HEK293 (cell line): ENCODE results near the gene ARCN1.
A peak's percentile ranks its signal among the peaks of the same experiment; 100 is the strongest.

ENCODE experiments used
- CTCF ChIA-PET: fragments of 350-600 bp; formaldehyde crosslinking; extraction: SDS; loops from one replicate; lab custom pipeline; 2021; ENCODE audit warnings: antibody characterized with exemption; lab: Yijun Ruan, JAX
- POLR2A ChIA-PET: fragments of 300-600 bp; formaldehyde crosslinking; extraction: SDS; loops from one replicate; lab custom pipeline; 2020; ENCODE audit warnings: antibody characterized with exemption, inconsistent platforms; lab: Yijun Ruan, JAX
- H3K27ac ChIP-seq: fragments of 200-500 bp; sonication (Bioruptor generic); 2 replicates; pipeline ENCODE4 v1.5.1; 2014; ENCODE audit warnings: low read depth, low read length, control low read depth, inconsistent platforms; ENCODE audit errors: extremely low read depth
- H3K36me3 ChIP-seq, 2 experiments: fragments of 200-500 bp in 1 of 2; sonication (Bioruptor generic) in 1 of 2; 1 replicate in 1 of 2; 2 replicates in 1 of 2; pipeline ENCODE4 v1.5.1; 2014 to 2017; ENCODE audit warnings: inconsistent platforms in 2 of 2, low read length in 2 of 2; ENCODE audit not compliant: control insufficient read depth in 2 of 2, insufficient read depth in 1 of 2
- H3K4me1 ChIP-seq: fragments of 200-500 bp; sonication (Bioruptor generic); 2 replicates; pipeline ENCODE4 v1.5.1; 2014; ENCODE audit warnings: mild to moderate bottlenecking, low read length, inconsistent platforms; ENCODE audit not compliant: control insufficient read depth, insufficient read depth
- H3K4me3 ChIP-seq: 2 replicates; pipeline ENCODE4 v1.5.1; 2011; ENCODE audit warnings: low read depth, mild to moderate bottlenecking, control low read depth, low read length, moderate library complexity
- H3K9me3 ChIP-seq: fragments of 200-500 bp; sonication (Bioruptor generic); 2 replicates; pipeline ENCODE4 v1.5.1; 2014; ENCODE audit warnings: low read depth, low read length, inconsistent platforms; ENCODE audit not compliant: control insufficient read depth, insufficient read depth
- GLIS1 ChIP-seq: fragments of 450-650 bp; formaldehyde crosslinking; IDR thresholded peaks from 2 replicates; pipeline ENCODE4 v1.5.1; 2016; ENCODE audit warnings: missing biosample characterization, missing genetic modification characterization
- GLIS2 ChIP-seq: fragments of 450-650 bp; formaldehyde crosslinking; IDR thresholded peaks from 2 replicates; pipeline ENCODE4 v1.5.1; 2016; ENCODE audit warnings: missing biosample characterization, missing genetic modification characterization
- KLF1 ChIP-seq: fragments of 450-650 bp; formaldehyde crosslinking; IDR thresholded peaks from 2 replicates; pipeline ENCODE4 v1.5.1; 2016; ENCODE audit warnings: missing biosample characterization, missing genetic modification characterization
- KLF16 ChIP-seq: fragments of 450-650 bp; formaldehyde crosslinking; IDR thresholded peaks from 2 replicates; pipeline ENCODE4 v1.5.1; 2017; ENCODE audit warnings: missing biosample characterization, missing genetic modification characterization
- KLF8 ChIP-seq: fragments of 450-650 bp; formaldehyde crosslinking; IDR thresholded peaks from 2 replicates; pipeline ENCODE4 v1.5.1; 2016; ENCODE audit warnings: missing biosample characterization, missing genetic modification characterization
- OSR2 ChIP-seq: fragments of 450-650 bp; formaldehyde crosslinking; IDR thresholded peaks from 2 replicates; pipeline ENCODE4 v1.5.1; 2016; ENCODE audit warnings: missing biosample characterization, missing genetic modification characterization
- ZBTB17 ChIP-seq: fragments of 450-650 bp; formaldehyde crosslinking; IDR thresholded peaks from 2 replicates; pipeline ENCODE4 v1.5.1; 2016; ENCODE audit warnings: missing biosample characterization, missing genetic modification characterization
- ZEB2 ChIP-seq: fragments of 450-650 bp; formaldehyde crosslinking; IDR thresholded peaks from 2 replicates; pipeline ENCODE4 v1.5.1; 2016; ENCODE audit warnings: missing biosample characterization, missing genetic modification characterization
- ZNF221 ChIP-seq: fragments of 450-650 bp; formaldehyde crosslinking; IDR thresholded peaks from 2 replicates; pipeline ENCODE4 v1.5.1; 2017; ENCODE audit warnings: missing biosample characterization, missing genetic modification characterization, borderline replicate concordance
- ZNF23 ChIP-seq: fragments of 450-650 bp; formaldehyde crosslinking; IDR thresholded peaks from 2 replicates; pipeline ENCODE4 v1.5.1; 2016; ENCODE audit warnings: missing biosample characterization, missing genetic modification characterization, borderline replicate concordance
- ZNF274 ChIP-seq, 2 experiments: fragments of 200-500 bp in 1 of 2; fragments of 450-650 bp in 1 of 2; sonication (Bioruptor generic) in 1 of 2; formaldehyde crosslinking in 1 of 2; IDR thresholded peaks; 2 replicates each; pipeline versions ENCODE4 v1.5.1 to v1.6.1; 2014 to 2016; ENCODE audit warnings: borderline replicate concordance in 1 of 2, inconsistent platforms in 1 of 2, low read length in 1 of 2, missing biosample characterization in 1 of 2, missing genetic modification characterization in 1 of 2
- ZNF341 ChIP-seq: fragments of 450-650 bp; formaldehyde crosslinking; IDR thresholded peaks from 2 replicates; pipeline ENCODE4; 2016; ENCODE audit warnings: low read depth, missing biosample characterization, missing genetic modification characterization
- ZNF354C ChIP-seq: fragments of 450-650 bp; formaldehyde crosslinking; IDR thresholded peaks from 2 replicates; pipeline ENCODE4 v1.5.1; 2016; ENCODE audit warnings: missing biosample characterization, missing genetic modification characterization, low read depth, borderline replicate concordance
- ZNF561 ChIP-seq: fragments of 450-650 bp; IDR thresholded peaks from 2 replicates; pipeline ENCODE4 v1.5.1; 2018; ENCODE audit warnings: missing biosample characterization, missing genetic modification characterization, borderline replicate concordance
- ZNF596 ChIP-seq: fragments of 450-650 bp; IDR thresholded peaks from 2 replicates; pipeline ENCODE4 v1.5.0; 2018; ENCODE audit warnings: missing biosample characterization, mild to moderate bottlenecking, missing genetic modification characterization, moderate library complexity
- ZNF776 ChIP-seq: fragments of 450-650 bp; formaldehyde crosslinking; IDR thresholded peaks from 2 replicates; pipeline ENCODE4 v1.5.0; 2017; ENCODE audit warnings: missing biosample characterization, missing genetic modification characterization, borderline replicate concordance
- ZNF785 ChIP-seq: fragments of 450-650 bp; formaldehyde crosslinking; IDR thresholded peaks from 2 replicates; pipeline ENCODE4 v1.5.1; 2016; ENCODE audit warnings: missing biosample characterization, missing genetic modification characterization
- ZSCAN30 ChIP-seq: fragments of 450-650 bp; IDR thresholded peaks from 2 replicates; pipeline ENCODE4 v1.5.1; 2018; ENCODE audit warnings: missing biosample characterization, mild to moderate bottlenecking, missing genetic modification characterization, moderate library complexity
- TF ChIP-seq, protein P1 (sequence below): sonication (generic); formaldehyde crosslinking; IDR thresholded peaks from 2 replicates; pipeline ENCODE4 v1.8.1; 2022; ENCODE audit warnings: mild to moderate bottlenecking, moderate library complexity, missing genetic modification reagents
- TF ChIP-seq, protein P2 (sequence below): fragments of 450-650 bp; formaldehyde crosslinking; IDR thresholded peaks from 2 replicates; pipeline ENCODE4 v1.5.1; 2016; ENCODE audit warnings: missing biosample characterization, missing genetic modification characterization
- TF ChIP-seq, protein P3 (sequence below): fragments of 450-650 bp; formaldehyde crosslinking; IDR thresholded peaks from 2 replicates; pipeline ENCODE4 v1.5.1; 2016; ENCODE audit warnings: missing biosample characterization, missing genetic modification characterization
- TF ChIP-seq, protein P4 (sequence below): fragments of 450-650 bp; IDR thresholded peaks from 2 replicates; pipeline ENCODE4 v1.5.1; 2018; ENCODE audit warnings: missing biosample characterization, mild to moderate bottlenecking, missing genetic modification characterization
- TF ChIP-seq, protein P5 (sequence below): fragments of 450-650 bp; formaldehyde crosslinking; IDR thresholded peaks from 2 replicates; pipeline ENCODE4 v1.5.1; 2017; ENCODE audit warnings: missing biosample characterization, missing genetic modification characterization
- TF ChIP-seq, protein P6 (sequence below): fragments of 450-650 bp; formaldehyde crosslinking; IDR thresholded peaks from 2 replicates; pipeline ENCODE4 v1.5.1; 2017; ENCODE audit warnings: missing biosample characterization, missing genetic modification characterization

The ARCN1 gene

DNA sequence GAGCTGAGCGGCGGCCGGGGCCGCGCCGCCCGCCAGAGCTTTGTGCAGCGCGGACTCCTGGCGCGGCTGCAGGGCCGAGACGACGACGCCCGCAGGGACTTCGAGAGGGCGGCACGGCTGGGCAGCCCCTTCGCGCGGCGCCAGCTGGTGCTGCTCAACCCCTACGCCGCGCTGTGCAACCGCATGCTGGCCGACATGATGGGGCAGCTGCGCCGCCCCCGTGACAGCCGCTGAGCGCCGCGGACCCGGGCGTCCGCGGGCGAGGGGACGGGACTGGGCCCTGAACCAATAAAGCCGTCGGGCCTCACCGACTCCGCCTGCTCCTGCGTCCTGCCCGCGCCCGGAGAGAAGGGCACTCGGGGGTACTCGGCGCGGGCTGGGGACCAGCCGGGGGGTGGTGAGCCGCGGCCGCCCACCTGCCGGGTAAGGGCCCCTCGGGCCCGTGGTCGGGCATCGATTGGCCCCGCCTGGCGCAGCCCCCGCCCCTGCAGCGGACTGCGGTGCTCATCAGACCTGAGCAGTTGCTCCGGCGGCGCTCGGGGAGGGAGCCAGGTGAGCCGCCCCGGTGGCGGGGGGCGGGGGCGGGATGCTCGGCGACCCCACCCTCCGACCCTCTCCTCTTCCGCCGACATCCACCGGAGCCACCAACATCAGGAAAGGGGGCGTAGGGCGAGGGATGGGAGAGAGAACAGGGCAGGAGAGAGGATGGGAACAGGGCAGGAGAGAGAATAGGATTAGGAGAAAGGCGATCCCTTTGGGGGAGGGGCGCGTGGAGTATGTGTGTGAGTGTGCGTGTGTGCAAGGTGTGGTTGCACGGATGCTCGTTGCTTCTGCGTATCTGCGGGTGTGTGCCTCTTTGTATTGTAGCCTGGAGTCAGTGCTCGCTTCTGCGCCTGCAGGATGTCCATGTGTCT lies 41.3 kb upstream of the ARCN1 start, which contains the start of gene TMEM25:
Gene TMEM25 (plus strand): TSS at position 510 of the 914 bp plus-strand sequence. CDS start 610 bp downstream, outside the sequence.
- CTCF ChIA-PET, result no interaction called here
- peak within 1 kb of the TSS; percentile 74; the same call in 1 of the 2 replicates for H3K27ac ChIP-seq
- H3K36me3 ChIP-seq, result peaks cover 0 to 52% of the 10 kb centered on the region in 2 experiments; a peak in 1 of 3 replicates
- H3K9me3 ChIP-seq, result no peaks in the 10 kb centered on the region
- POLR2A ChIA-PET, result interaction anchor here (1.0 to 1.2 kb wide), 2 partner anchors 21 to 42 kb away, joined by 3 read pairs; no protein-coding TSS in a partner anchor
- peak within 1 kb of the TSS; percentile 64 for H3K4me3 ChIP-seq
- no peaks in the 10 kb centered on the region for H3K4me1 ChIP-seq
- TF ChIP-seq ZNF23 (tag by site-specific recombination) (peak; percentile 53; the same call in 1 of the 2 replicates), ZNF354C (tag by site-specific recombination) (no peak), OSR2 (tag by site-specific recombination) (no peak), ZNF341 (tag by site-specific recombination) (peak; percentile 68), ZSCAN30 (tag by site-specific recombination) (peak; percentile 85; the same call in 1 of the 2 replicates), ZEB2 (tag by site-specific recombination) (peak; percentile 88; the same call in 1 of the 2 replicates), GLIS1 (peak; percentile 63), ZNF561 (peak; percentile 79; the same call in 1 of the 2 replicates), ZNF274 (IDR thresholded peaks at IDR 0.05; ENCODE audit: low read length) (no peak), ZNF274 (tag by site-specific recombination; IDR thresholded peaks at IDR 0.05; ENCODE audit: borderline replicate concordance) (no peak), ZNF785 (tag by site-specific recombination) (no peak), KLF1 (tag by site-specific recombination) (peak; percentile 78), KLF16 (tag by site-specific recombination) (peak; percentile 80), KLF8 (tag by site-specific recombination) (peak; percentile 94; the same call in 1 of the 2 replicates), ZNF596 (tag by site-specific recombination) (0 out of 2 replicates have a peak, but pooled peaks have one; percentile 34), ZBTB17 (tag by site-specific recombination) (peak; percentile 99), ZNF221 (tag by site-specific recombination) (no peak), GLIS2 (tag by site-specific recombination) (peak; percentile 91), ZNF776 (no peak)
- TF ChIP-seq, protein P1, sequence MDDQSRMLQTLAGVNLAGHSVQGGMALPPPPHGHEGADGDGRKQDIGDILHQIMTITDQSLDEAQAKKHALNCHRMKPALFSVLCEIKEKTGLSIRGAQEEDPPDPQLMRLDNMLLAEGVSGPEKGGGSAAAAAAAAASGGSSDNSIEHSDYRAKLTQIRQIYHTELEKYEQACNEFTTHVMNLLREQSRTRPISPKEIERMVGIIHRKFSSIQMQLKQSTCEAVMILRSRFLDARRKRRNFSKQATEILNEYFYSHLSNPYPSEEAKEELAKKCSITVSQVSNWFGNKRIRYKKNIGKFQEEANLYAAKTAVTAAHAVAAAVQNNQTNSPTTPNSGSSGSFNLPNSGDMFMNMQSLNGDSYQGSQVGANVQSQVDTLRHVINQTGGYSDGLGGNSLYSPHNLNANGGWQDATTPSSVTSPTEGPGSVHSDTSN (CRISPR knock-in tag), result no peak; the same call in 1 of the 2 replicates
- TF ChIP-seq, protein P2, sequence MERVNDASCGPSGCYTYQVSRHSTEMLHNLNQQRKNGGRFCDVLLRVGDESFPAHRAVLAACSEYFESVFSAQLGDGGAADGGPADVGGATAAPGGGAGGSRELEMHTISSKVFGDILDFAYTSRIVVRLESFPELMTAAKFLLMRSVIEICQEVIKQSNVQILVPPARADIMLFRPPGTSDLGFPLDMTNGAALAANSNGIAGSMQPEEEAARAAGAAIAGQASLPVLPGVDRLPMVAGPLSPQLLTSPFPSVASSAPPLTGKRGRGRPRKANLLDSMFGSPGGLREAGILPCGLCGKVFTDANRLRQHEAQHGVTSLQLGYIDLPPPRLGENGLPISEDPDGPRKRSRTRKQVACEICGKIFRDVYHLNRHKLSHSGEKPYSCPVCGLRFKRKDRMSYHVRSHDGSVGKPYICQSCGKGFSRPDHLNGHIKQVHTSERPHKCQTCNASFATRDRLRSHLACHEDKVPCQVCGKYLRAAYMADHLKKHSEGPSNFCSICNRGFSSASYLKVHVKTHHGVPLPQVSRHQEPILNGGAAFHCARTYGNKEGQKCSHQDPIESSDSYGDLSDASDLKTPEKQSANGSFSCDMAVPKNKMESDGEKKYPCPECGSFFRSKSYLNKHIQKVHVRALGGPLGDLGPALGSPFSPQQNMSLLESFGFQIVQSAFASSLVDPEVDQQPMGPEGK, result peak; percentile 80
- TF ChIP-seq, protein P3, sequence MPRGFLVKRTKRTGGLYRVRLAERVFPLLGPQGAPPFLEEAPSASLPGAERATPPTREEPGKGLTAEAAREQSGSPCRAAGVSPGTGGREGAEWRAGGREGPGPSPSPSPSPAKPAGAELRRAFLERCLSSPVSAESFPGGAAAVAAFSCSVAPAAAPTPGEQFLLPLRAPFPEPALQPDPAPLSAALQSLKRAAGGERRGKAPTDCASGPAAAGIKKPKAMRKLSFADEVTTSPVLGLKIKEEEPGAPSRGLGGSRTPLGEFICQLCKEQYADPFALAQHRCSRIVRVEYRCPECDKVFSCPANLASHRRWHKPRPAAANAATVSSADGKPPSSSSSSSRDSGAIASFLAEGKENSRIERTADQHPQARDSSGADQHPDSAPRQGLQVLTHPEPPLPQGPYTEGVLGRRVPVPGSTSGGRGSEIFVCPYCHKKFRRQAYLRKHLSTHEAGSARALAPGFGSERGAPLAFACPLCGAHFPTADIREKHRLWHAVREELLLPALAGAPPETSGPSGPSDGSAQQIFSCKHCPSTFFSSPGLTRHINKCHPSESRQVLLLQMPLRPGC (tag by site-specific recombination), result 0 out of 2 replicates have a peak, but pooled peaks have one; percentile 16
- TF ChIP-seq, protein P4, sequence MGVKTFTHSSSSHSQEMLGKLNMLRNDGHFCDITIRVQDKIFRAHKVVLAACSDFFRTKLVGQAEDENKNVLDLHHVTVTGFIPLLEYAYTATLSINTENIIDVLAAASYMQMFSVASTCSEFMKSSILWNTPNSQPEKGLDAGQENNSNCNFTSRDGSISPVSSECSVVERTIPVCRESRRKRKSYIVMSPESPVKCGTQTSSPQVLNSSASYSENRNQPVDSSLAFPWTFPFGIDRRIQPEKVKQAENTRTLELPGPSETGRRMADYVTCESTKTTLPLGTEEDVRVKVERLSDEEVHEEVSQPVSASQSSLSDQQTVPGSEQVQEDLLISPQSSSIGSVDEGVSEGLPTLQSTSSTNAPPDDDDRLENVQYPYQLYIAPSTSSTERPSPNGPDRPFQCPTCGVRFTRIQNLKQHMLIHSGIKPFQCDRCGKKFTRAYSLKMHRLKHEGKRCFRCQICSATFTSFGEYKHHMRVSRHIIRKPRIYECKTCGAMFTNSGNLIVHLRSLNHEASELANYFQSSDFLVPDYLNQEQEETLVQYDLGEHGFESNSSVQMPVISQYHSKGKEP (tag by site-specific recombination), result no peak
- TF ChIP-seq, protein P5, sequence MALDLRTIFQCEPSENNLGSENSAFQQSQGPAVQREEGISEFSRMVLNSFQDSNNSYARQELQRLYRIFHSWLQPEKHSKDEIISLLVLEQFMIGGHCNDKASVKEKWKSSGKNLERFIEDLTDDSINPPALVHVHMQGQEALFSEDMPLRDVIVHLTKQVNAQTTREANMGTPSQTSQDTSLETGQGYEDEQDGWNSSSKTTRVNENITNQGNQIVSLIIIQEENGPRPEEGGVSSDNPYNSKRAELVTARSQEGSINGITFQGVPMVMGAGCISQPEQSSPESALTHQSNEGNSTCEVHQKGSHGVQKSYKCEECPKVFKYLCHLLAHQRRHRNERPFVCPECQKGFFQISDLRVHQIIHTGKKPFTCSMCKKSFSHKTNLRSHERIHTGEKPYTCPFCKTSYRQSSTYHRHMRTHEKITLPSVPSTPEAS (tag by site-specific recombination), result peak; percentile 92
- TF ChIP-seq, protein P6, sequence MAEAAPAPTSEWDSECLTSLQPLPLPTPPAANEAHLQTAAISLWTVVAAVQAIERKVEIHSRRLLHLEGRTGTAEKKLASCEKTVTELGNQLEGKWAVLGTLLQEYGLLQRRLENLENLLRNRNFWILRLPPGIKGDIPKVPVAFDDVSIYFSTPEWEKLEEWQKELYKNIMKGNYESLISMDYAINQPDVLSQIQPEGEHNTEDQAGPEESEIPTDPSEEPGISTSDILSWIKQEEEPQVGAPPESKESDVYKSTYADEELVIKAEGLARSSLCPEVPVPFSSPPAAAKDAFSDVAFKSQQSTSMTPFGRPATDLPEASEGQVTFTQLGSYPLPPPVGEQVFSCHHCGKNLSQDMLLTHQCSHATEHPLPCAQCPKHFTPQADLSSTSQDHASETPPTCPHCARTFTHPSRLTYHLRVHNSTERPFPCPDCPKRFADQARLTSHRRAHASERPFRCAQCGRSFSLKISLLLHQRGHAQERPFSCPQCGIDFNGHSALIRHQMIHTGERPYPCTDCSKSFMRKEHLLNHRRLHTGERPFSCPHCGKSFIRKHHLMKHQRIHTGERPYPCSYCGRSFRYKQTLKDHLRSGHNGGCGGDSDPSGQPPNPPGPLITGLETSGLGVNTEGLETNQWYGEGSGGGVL (tag by site-specific recombination), result peak; percentile 73
